BJ (cell line): ENCODE measurements around the gene WDSUB1. TPM values are rescaled to one million over a fixed set of nuclear protein-coding genes. Genes with fewer than 3 reads are reported as not detected.

ENCODE experiments used
- CTCF ChIA-PET: fragments of 350-600 bp; formaldehyde crosslinking; extraction: SDS; loops from one replicate; lab custom pipeline; 2021; ENCODE audit warnings: antibody characterized with exemption, inconsistent platforms; lab: Yijun Ruan, JAX
- POLR2A ChIA-PET: fragments of 300-600 bp; sonication (Branson Sonifier 250); formaldehyde crosslinking; extraction: SDS; loops from one replicate; lab custom pipeline; 2021; ENCODE audit warnings: antibody characterized with exemption; lab: Charles Lee
- DNase-seq: peaks from one replicate; pipeline ENCODE4 v3.0.0-alpha.2; 2011; ENCODE audit warnings: low read depth
- H3K27me3 ChIP-seq: 2 replicates; pipeline ENCODE4 v1.6.0; 2011; ENCODE audit warnings: low read length; ENCODE audit not compliant: control insufficient read depth, insufficient read depth
- H3K36me3 ChIP-seq: 2 replicates; pipeline ENCODE4 v1.5.1; 2011; ENCODE audit warnings: low read length; ENCODE audit not compliant: control insufficient read depth, insufficient read depth
- H3K4me3 ChIP-seq: 2 replicates; pipeline ENCODE4 v1.5.1; 2011; ENCODE audit warnings: low read depth, mild to moderate bottlenecking, control low read depth, low read length
- CTCF ChIP-seq: IDR thresholded peaks from 2 replicates; pipeline ENCODE4 v1.5.1; 2011; ENCODE audit warnings: low read depth, mild to moderate bottlenecking, control low read depth, inconsistent platforms, low read length, moderate library complexity; ENCODE audit not compliant: insufficient read depth
- polyA plus RNA-seq: library from polyadenylated mRNA; depleted of rRNA; stranded (reverse); fragments of >200 nt; gene quantifications from 2 replicates; pipeline ENCODE4 v1.2.3, GENCODE V29; 2011

WDSUB1 gene
- polyA plus RNA-seq, 1 experiment: 4.5 TPM

GRCh38 chr2:159208438-159208837 lies 78.1 kb downstream of the WDSUB1 start:
- CTCF ChIA-PET: no interaction called here
- no peak for DNase-seq
- POLR2A ChIA-PET: no interaction called here
- Histone ChIP-seq H3K4me3 (no peak overlapping the region), H3K36me3 (no peaks in the 10 kb centered on the region; the same call in 1 of the 2 replicates), H3K27me3 (no peaks in the 10 kb centered on the region)
- no peak for TF ChIP-seq CTCF

- DNase-seq: peak; percentile 80
- ChIA-PET CTCF (interaction anchor here (0.5 to 2.3 kb wide), 3 partner anchors 8 to 318 kb away, joined by 3 to 8 read pairs (median 3); no protein-coding TSS in a partner anchor), POLR2A (interaction anchor here (0.6 kb wide), 1 partner anchor 71 kb away, joined by 7 read pairs; no protein-coding TSS in a partner anchor)
- no peak for TF ChIP-seq CTCF
- H3K4me3 ChIP-seq: no peak overlapping the region
- H3K36me3 ChIP-seq: no peaks in the 10 kb centered on the region; the same call in 1 of the 2 replicates
- H3K27me3 ChIP-seq: no peaks in the 10 kb centered on the region
These were observed 79.6 kb downstream of the WDSUB1 start for GRCh38 chr2:159206736-159207380.

GRCh38 chr2:159204381-159205144 lies 81.9 kb downstream of the WDSUB1 start:
- TF ChIP-seq CTCF: no peak
- no peak for DNase-seq
- no peaks in the 10 kb centered on the region; the same call in 1 of the 2 replicates for H3K36me3 ChIP-seq
- POLR2A ChIA-PET: no interaction called here
- CTCF ChIA-PET: no interaction called here
- H3K27me3 ChIP-seq: no peaks in the 10 kb centered on the region
- no peak overlapping the region for H3K4me3 ChIP-seq

- no peak for TF ChIP-seq CTCF
- DNase-seq: peak; percentile 99
- Histone ChIP-seq H3K36me3 (peaks cover 6% of the 10 kb centered on the region; the same call in 1 of the 2 replicates), H3K27me3 (no peaks in the 10 kb centered on the region), H3K4me3 (no peak overlapping the region)
- ChIA-PET CTCF (interaction anchor here (0.8 to 2.0 kb wide), 4 partner anchors 8 to 150 kb away, joined by 3 to 8 read pairs (median 4); no protein-coding TSS in a partner anchor), POLR2A (interaction anchor here (0.5 to 1.0 kb wide), 3 partner anchors 26 to 137 kb away, joined by 3 to 4 read pairs (median 3); no protein-coding TSS in a partner anchor)
These were observed 83.9 kb downstream of the WDSUB1 start for GRCh38 chr2:159202568-159203071.
